Neural progenitor cell (in vitro differentiated cells): ENCODE data around the gene WFDC10A. TPM values are rescaled to one million over a fixed set of nuclear protein-coding genes. Genes with fewer than 3 reads are reported as not detected.
"Not testable (repeated sequence)": the region's sequence is repeated elsewhere in the genome, so short reads cannot be mapped to it uniquely, and the experiment has no call there.

Experiments
- DNase-seq: peaks from one replicate; pipeline ENCODE4 v3.0.0-alpha.2; 2016; ENCODE audit warnings: low spot score
- H2AFZ ChIP-seq: fragments of 200-600 bp; sonication (generic); replicated peaks from 2 replicates; pipeline ENCODE4 v1.6.1; 2016; ENCODE audit warnings: antibody characterized with exemption
- H3F3A ChIP-seq: fragments of 200-600 bp; sonication (generic); 2 replicates; pipeline ENCODE4 v1.6.1; 2016; ENCODE audit warnings: antibody characterized with exemption, low read depth
- H3K27ac ChIP-seq: fragments of 200-600 bp; sonication (generic); 2 replicates; pipeline ENCODE4 v1.5.1; 2016; ENCODE audit warnings: mild to moderate bottlenecking
- H3K27me3 ChIP-seq: fragments of 200-600 bp; sonication (generic); 2 replicates; pipeline ENCODE4 v1.6.1; 2016; ENCODE audit warnings: mild to moderate bottlenecking, moderate library complexity
- H3K36me3 ChIP-seq: fragments of 200-600 bp; sonication (generic); 2 replicates; pipeline ENCODE4 v1.5.1; 2016
- H3K4me1 ChIP-seq: fragments of 200-600 bp; sonication (generic); 2 replicates; pipeline ENCODE4 v1.6.1; 2016; ENCODE audit warnings: mixed run types
- H3K4me2 ChIP-seq: fragments of 200-600 bp; sonication (generic); 2 replicates; pipeline ENCODE4 v1.6.1; 2016
- H3K4me3 ChIP-seq: fragments of 200-600 bp; sonication (generic); 2 replicates; pipeline ENCODE4 v1.5.1; 2016
- H3K79me2 ChIP-seq: fragments of 200-600 bp; sonication (generic); 2 replicates; pipeline ENCODE4 v1.6.1; 2016; ENCODE audit warnings: low read depth
- H3K9ac ChIP-seq: fragments of 200-600 bp; sonication (generic); 2 replicates; pipeline ENCODE4 v1.6.1; 2016
- H3K9me3 ChIP-seq: fragments of 200-600 bp; sonication (generic); 2 replicates; pipeline ENCODE4 v1.5.1; 2016; ENCODE audit warnings: low read depth
- H4K20me1 ChIP-seq: fragments of 200-600 bp; sonication (generic); 2 replicates; pipeline ENCODE4 v1.6.1; 2016; ENCODE audit warnings: low read depth
- H3K27ac Mint-ChIP-seq: 3 replicates; pipeline ENCODE4 v1.8.0; 2021; ENCODE audit warnings: mixed read lengths
- H3K27me3 Mint-ChIP-seq: 2 replicates; pipeline ENCODE4 v1.8.0; 2022; ENCODE audit warnings: low read depth, mild to moderate bottlenecking, inconsistent platforms, moderate library complexity, mixed read lengths; ENCODE audit not compliant: insufficient read depth
- H3K36me3 Mint-ChIP-seq: 3 replicates; pipeline ENCODE4 v1.8.0; 2021; ENCODE audit warnings: mixed read lengths
- H3K4me1 Mint-ChIP-seq: 3 replicates; pipeline ENCODE4 v1.8.0; 2021; ENCODE audit warnings: mixed read lengths
- H3K4me3 Mint-ChIP-seq: 3 replicates; pipeline ENCODE4 v1.8.0; 2021; ENCODE audit warnings: mild to moderate bottlenecking, moderate library complexity, mixed read lengths
- H3K9me3 Mint-ChIP-seq: 3 replicates; pipeline ENCODE4 v1.8.0; 2020; ENCODE audit warnings: mixed read lengths
- EZH2 ChIP-seq: fragments of 200-600 bp; sonication (generic); IDR thresholded peaks from 2 replicates; pipeline ENCODE4 v1.6.1; 2017; ENCODE audit warnings: antibody characterized with exemption, mild to moderate bottlenecking, moderate library complexity
- EZH2phosphoT487 ChIP-seq: fragments of 200-600 bp; sonication (generic); IDR thresholded peaks from 2 replicates; pipeline ENCODE4 v1.6.1; 2017; ENCODE audit warnings: antibody characterized with exemption
- total RNA-seq: library from RNA; depleted of rRNA; stranded (reverse); fragments of >200 nt; gene quantifications from 2 replicates; pipeline ENCODE4 v1.2.3, GENCODE V29; 2015; ENCODE audit warnings: low replicate concordance
- TF ChIP-seq, protein P1 (sequence below): fragments of 200-600 bp; sonication (generic); IDR thresholded peaks from 2 replicates; pipeline ENCODE4 v1.5.1; 2017; ENCODE audit warnings: antibody characterized with exemption, mild to moderate bottlenecking

The WFDC10A gene
- total RNA-seq, 1 donor from 2014 or later, result not detected

- no peaks in the 10 kb centered on the region for H3K27me3 ChIP-seq
- peaks cover 3% of the 10 kb centered on the region for H3K27me3 Mint-ChIP-seq
Observed at GRCh38 chr20:45636513-45636912, 7.0 kb downstream of the WFDC10A start.

GRCh38 chr20:45639687-45640086 lies 10.1 kb downstream of the WFDC10A start:
- no peak overlapping the region for H3K4me3 Mint-ChIP-seq
- DNase-seq, result no peak
- H3K36me3 Mint-ChIP-seq, result no peaks in the 10 kb centered on the region
- H3K4me2 ChIP-seq, result no peak overlapping the region
- H3K9me3 Mint-ChIP-seq, result peaks cover 2% of the 10 kb centered on the region
- H3K4me3 ChIP-seq, result no peak overlapping the region
- H4K20me1 ChIP-seq, result no peaks in the 10 kb centered on the region
- H3K27me3 ChIP-seq, result no peaks in the 10 kb centered on the region
- H3K9ac ChIP-seq, result no peak overlapping the region
- TF ChIP-seq, protein P1, sequence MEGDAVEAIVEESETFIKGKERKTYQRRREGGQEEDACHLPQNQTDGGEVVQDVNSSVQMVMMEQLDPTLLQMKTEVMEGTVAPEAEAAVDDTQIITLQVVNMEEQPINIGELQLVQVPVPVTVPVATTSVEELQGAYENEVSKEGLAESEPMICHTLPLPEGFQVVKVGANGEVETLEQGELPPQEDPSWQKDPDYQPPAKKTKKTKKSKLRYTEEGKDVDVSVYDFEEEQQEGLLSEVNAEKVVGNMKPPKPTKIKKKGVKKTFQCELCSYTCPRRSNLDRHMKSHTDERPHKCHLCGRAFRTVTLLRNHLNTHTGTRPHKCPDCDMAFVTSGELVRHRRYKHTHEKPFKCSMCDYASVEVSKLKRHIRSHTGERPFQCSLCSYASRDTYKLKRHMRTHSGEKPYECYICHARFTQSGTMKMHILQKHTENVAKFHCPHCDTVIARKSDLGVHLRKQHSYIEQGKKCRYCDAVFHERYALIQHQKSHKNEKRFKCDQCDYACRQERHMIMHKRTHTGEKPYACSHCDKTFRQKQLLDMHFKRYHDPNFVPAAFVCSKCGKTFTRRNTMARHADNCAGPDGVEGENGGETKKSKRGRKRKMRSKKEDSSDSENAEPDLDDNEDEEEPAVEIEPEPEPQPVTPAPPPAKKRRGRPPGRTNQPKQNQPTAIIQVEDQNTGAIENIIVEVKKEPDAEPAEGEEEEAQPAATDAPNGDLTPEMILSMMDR, result no peak
- TF ChIP-seq EZH2 (no peak), EZH2phosphoT487 (no peak)
- H2AFZ ChIP-seq, result no peak overlapping the region
- no peak overlapping the region for H3K27ac ChIP-seq
- H3K27ac Mint-ChIP-seq, result no peak overlapping the region
- H3K36me3 ChIP-seq, result no peaks in the 10 kb centered on the region
- H3F3A ChIP-seq, result no peaks in the 10 kb centered on the region
- H3K4me1 ChIP-seq, result no peaks in the 10 kb centered on the region
- no peaks in the 10 kb centered on the region for H3K79me2 ChIP-seq
- H3K9me3 ChIP-seq, result no peaks in the 10 kb centered on the region
- peaks cover 3% of the 10 kb centered on the region for H3K27me3 Mint-ChIP-seq
- no peaks in the 10 kb centered on the region for H3K4me1 Mint-ChIP-seq

More at GRCh38 chr20:45636513-45636912, 7.0 kb downstream of the WFDC10A start:
- no peak for DNase-seq
- Histone ChIP-seq H3K4me1 (no peaks in the 10 kb centered on the region), H3K4me2 (no peak overlapping the region), H3K9me3 (no peaks in the 10 kb centered on the region), H3F3A (no peaks in the 10 kb centered on the region), H3K9ac (no peak overlapping the region), H3K27ac (no peak overlapping the region), H2AFZ (no peak overlapping the region), H4K20me1 (no peaks in the 10 kb centered on the region), H3K36me3 (no peaks in the 10 kb centered on the region), H3K4me3 (no peak overlapping the region), H3K79me2 (no peaks in the 10 kb centered on the region)
- Mint-ChIP-seq H3K36me3 (no peaks in the 10 kb centered on the region), H3K4me1 (no peaks in the 10 kb centered on the region), H3K9me3 (no peaks in the 10 kb centered on the region), H3K27ac (no peak overlapping the region), H3K4me3 (no peak overlapping the region)
- TF ChIP-seq, protein P1, result no peak
- TF ChIP-seq EZH2 (no peak), EZH2phosphoT487 (no peak)

GRCh38 chr20:45641076-45641475 lies 11.5 kb downstream of the WFDC10A start:
- not testable (repeated sequence) for H3F3A ChIP-seq, H3K9me3 Mint-ChIP-seq, H3K36me3 ChIP-seq, H3K4me3 ChIP-seq, H3K4me1 ChIP-seq, H3K36me3 Mint-ChIP-seq, H3K9me3 ChIP-seq, H3K4me2 ChIP-seq, DNase-seq, H3K27me3 ChIP-seq, H3K79me2 ChIP-seq, H3K27me3 Mint-ChIP-seq, H4K20me1 ChIP-seq, H3K4me1 Mint-ChIP-seq, H3K9ac ChIP-seq, H2AFZ ChIP-seq, H3K4me3 Mint-ChIP-seq, H3K27ac ChIP-seq, H3K27ac Mint-ChIP-seq

GRCh38 chr20:45645869-45646268 lies 16.3 kb downstream of the WFDC10A start:
- not testable (repeated sequence) for H3K4me1 ChIP-seq, H3K27ac Mint-ChIP-seq, H3K27me3 Mint-ChIP-seq, H3K4me1 Mint-ChIP-seq, H4K20me1 ChIP-seq, H3K79me2 ChIP-seq, H3K9me3 ChIP-seq, H3K9ac ChIP-seq, H3K36me3 ChIP-seq, H3K27ac ChIP-seq, H3K36me3 Mint-ChIP-seq, H2AFZ ChIP-seq, H3K4me2 ChIP-seq, H3F3A ChIP-seq, H3K27me3 ChIP-seq, DNase-seq, H3K4me3 ChIP-seq, H3K4me3 Mint-ChIP-seq
- H3K9me3 Mint-ChIP-seq, result peaks cover 18% of the 10 kb centered on the region
